GM10266 (cell line): Measurements from ENCODE around the gene KMT2B.
A peak's percentile ranks its signal among the peaks of the same experiment; 100 is the strongest.

Source experiments
- DNase-seq: peaks from one replicate; pipeline ENCODE4 v3.0.0; 2012; ENCODE audit errors: extremely low spot score
- TF ChIP-seq, protein P1 (sequence below): IDR thresholded peaks from 2 replicates; pipeline ENCODE4 v1.5.1; 2012; ENCODE audit warnings: mild to moderate bottlenecking, low read depth; ENCODE audit not compliant: control insufficient read depth, insufficient read depth; ENCODE audit errors: missing control alignments

Gene KMT2B

DNA sequence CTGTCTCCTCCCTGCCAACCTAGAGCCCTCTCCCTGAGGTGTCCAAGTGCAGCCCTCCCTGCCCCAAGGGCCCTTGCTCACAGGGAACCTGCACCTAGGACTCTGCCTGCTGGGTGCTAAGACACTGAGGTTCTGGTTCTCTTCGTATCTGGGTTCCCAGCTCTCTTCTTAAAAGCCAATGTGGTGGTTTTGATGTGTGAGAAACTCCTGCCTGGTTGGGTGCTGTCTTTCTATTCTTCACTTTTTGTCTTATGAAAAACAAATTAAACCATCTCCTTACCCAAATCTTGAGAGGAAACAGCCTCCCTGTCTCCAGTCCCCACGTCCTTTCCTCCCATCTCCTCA is 4.3 kb upstream of the KMT2B start:
- TF ChIP-seq, protein P1, sequence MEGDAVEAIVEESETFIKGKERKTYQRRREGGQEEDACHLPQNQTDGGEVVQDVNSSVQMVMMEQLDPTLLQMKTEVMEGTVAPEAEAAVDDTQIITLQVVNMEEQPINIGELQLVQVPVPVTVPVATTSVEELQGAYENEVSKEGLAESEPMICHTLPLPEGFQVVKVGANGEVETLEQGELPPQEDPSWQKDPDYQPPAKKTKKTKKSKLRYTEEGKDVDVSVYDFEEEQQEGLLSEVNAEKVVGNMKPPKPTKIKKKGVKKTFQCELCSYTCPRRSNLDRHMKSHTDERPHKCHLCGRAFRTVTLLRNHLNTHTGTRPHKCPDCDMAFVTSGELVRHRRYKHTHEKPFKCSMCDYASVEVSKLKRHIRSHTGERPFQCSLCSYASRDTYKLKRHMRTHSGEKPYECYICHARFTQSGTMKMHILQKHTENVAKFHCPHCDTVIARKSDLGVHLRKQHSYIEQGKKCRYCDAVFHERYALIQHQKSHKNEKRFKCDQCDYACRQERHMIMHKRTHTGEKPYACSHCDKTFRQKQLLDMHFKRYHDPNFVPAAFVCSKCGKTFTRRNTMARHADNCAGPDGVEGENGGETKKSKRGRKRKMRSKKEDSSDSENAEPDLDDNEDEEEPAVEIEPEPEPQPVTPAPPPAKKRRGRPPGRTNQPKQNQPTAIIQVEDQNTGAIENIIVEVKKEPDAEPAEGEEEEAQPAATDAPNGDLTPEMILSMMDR, result no peak
- DNase-seq, result no peak

DNA sequence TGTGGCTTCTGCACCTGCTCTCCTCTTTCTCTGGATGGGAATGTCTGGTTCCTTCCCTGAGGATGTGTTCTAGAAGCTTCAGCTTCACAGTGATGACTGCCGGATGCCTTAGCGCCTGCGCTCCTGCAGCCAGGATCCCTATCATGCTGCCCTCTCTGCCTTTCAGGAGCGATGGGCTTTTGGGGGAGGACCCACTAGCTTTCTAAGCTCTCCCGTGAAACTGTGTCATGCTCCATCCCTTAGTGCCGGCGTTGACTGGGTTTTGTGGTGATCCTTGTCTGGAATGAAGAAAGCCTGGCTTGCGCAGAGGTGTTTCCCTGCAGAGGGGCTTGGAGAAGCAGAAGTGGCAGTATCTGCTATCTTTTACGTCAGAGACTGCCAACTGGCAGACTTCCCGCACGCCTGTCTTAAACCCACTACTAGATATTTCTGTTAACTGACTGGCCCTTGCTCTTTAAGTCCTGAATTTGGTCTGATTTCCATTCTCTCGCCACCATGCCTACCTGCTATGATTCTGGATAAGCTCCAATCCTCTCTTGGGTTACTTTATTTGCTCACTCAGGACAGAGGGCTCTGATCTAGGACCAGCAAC is 3.8 kb upstream of the KMT2B start:
- DNase-seq, result no peak
- TF ChIP-seq, protein P1, result no peak

DNA sequence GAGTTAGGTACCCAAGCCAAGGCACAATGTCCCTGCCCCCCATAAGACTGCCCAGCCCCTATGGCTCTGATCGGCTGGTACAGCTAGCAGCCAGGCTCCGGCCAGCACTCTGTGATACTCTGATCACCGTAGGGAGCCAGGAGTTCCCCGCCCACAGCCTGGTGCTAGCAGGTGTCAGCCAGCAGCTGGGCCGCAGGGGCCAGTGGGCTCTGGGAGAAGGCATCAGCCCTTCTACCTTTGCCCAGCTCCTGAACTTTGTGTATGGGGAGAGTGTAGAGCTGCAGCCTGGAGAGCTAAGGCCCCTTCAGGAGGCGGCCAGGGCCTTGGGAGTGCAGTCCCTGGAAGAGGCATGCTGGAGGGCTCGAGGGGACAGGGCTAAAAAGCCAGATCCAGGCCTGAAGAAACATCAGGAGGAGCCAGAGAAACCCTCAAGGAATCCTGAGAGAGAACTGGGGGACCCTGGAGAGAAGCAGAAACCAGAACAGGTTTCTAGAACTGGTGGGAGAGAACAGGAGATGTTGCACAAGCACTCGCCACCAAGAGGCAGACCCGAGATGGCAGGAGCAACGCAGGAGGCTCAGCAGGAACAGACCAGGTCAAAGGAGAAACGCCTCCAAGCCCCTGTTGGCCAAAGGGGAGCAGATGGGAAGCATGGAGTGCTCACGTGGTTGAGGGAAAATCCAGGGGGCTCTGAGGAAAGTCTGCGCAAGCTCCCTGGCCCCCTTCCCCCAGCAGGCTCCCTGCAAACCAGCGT is 3.0 kb upstream of the KMT2B start:
- DNase-seq, result no peak
- TF ChIP-seq, protein P1, result peak; percentile 43

DNA sequence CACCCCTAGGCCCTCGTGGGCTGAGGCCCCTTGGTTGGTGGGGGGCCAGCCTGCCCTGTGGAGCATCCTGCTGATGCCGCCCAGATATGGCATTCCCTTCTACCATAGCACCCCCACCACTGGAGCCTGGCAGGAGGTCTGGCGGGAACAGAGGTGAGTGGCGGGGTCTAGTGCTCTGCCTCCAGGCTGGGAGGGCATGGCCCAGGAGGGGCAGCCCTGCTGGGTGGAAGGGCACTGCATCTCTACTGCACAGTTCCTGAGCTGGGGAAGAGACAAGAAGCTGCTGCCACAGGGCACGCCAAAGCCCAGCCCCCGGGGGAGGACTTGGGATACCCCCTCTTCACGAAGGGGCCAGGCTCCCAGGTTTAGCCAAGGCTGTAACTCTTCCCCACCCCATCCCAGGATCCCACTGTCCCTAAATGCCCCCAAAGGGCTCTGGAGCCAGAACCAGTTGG is 2.4 kb upstream of the KMT2B start:
- no peak for DNase-seq
- TF ChIP-seq, protein P1, result no peak

DNA sequence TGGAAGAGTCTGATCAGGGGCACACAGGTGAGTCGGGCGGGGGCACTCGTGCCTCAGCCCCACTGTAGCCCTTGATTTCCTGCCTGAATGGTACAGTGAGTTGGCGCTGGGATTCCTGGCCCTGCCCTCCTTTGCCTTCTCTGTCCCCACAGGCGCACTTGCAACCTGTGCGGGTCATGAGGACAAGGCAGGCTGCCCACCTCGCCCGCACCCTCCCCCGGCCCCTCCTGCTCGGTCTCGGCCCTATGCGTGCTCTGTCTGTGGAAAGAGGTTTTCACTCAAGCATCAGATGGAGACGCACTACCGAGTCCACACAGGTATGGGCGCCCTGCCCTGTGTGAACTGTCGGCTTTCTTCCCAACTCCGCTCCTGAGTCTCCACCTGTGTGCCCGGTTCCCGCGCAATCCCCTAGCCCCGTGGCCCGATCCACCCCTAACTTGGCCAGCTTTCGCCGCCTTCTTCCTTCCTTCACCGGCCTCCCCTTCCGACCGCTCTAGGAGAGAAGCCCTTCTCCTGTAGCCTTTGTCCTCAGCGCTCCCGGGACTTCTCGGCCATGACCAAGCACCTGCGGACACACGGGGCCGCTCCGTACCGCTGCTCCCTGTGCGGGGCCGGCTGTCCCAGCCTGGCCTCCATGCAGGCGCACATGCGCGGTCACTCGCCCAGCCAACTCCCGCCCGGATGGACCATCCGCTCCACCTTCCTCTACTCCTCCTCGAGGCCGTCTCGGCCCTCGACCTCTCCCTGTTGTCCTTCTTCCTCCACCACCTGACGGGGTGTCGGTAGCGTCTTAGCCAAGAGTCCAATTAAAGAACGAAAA is 1.6 kb upstream of the KMT2B start:
- DNase-seq, result no peak
- TF ChIP-seq, protein P1, result no peak

DNA sequence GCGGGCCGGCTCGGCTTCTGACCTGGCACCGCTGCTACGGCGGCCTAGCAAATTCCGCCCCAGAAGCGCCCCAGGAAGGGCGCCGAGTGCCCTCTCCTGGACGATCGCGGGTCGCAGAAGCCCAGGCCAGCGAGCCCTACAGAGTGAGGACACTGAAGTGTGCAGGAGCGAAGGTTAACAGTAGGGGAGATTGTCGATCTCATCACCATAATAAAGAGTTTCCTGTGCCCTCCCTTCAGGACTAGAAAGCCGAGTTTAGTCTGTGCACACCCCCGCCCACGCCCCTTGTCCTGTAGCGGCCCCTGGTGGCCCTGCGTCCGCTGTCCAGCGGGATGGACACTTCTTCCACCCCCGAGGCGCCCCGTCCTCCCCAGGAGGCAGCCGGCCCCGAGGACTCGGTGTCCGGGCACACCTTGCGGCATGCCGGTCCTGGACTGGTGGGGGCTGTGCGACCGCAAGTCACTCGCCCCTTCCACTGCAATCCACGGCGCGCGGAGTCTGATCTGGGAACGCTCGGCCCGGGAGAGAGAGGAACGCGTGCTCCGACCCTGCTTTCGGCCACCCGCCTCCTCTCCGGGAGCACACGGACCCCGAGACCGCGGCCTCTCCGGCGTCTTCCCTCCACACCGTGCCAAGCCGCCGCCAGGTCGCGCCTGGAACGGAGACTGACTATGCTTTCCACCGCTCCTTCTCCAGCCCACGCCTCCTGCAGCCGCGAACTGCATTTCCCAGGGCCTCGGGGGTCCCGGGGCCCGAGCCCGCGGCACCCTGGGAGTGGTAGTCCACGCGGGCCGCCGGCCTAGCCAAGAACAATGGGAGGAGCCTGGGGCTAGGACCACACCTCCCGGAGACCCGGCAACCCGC is 770 bp upstream of the KMT2B start:
- peak; percentile 85 for DNase-seq
- TF ChIP-seq, protein P1, result peak; percentile 64
